ENCODE measurements around the gene ATG2A.

Gene ATG2A

DNA sequence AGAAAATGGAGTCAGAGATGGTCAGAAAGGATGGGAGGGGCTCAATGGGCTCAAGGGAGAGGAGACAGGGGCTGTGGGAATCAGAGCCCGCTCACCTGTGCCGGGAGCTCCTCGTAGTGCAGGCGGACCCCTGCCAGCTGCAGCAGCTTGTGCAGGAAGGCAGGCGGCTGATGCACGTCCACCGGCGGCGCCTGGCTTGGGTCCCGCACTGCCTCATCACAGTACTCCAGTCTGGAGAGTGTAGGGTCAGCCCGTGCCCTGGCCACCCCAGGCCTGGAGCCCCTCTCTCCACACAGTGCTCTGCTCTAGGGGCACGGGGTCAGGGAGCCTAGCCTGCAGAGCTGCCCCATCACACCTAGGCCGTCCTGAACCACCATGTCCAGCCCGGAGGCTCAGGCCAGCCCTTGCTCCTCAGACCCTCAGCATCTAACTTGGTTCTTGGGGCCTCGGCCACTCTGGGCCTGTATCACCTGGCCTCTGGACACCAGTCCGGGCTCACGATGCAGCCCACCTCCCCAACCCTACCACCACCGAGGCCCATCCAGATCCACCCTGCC, 3.8 kb downstream of the ATG2A start:
- TF ChIP-seq, protein P1, sequence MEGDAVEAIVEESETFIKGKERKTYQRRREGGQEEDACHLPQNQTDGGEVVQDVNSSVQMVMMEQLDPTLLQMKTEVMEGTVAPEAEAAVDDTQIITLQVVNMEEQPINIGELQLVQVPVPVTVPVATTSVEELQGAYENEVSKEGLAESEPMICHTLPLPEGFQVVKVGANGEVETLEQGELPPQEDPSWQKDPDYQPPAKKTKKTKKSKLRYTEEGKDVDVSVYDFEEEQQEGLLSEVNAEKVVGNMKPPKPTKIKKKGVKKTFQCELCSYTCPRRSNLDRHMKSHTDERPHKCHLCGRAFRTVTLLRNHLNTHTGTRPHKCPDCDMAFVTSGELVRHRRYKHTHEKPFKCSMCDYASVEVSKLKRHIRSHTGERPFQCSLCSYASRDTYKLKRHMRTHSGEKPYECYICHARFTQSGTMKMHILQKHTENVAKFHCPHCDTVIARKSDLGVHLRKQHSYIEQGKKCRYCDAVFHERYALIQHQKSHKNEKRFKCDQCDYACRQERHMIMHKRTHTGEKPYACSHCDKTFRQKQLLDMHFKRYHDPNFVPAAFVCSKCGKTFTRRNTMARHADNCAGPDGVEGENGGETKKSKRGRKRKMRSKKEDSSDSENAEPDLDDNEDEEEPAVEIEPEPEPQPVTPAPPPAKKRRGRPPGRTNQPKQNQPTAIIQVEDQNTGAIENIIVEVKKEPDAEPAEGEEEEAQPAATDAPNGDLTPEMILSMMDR (IDR thresholded peaks at IDR 0.05; ENCODE audit: low read depth, low read length), result no peak
- DNase-seq, result no peak
- Histone ChIP-seq H3K4me3 (ENCODE audit: low read depth, low read length) (no peak overlapping the region), H3K27ac (no peak overlapping the region), H3K27me3 (ENCODE audit: insufficient read depth, low read depth, severe bottlenecking) (no peaks in the 10 kb centered on the region), H3K36me3 (peaks cover 46% of the 10 kb centered on the region), H3K9me3 (ENCODE audit: severe bottlenecking) (no peaks in the 10 kb centered on the region)

DNA sequence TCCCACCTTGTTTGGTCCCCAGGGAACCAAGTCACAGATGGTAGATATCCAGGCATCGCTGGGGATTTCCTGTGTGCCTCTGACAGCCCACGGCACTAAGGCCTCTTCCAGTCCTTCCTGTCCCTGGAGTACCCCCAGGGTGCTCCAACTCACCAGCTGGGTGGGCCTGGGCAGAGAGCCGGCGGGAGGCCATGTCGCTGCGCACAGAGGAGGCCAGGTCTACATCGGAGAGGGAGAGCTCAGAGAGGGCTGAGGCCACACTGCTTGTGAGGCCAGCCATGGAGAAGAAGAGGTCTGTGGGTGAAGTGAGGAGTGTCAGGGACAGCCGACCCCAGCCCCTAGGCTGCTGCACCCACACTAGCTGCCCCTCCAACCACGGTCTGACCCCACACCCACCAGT, 5.3 kb downstream of the ATG2A start:
- no peak overlapping the region for H3K4me3 ChIP-seq (ENCODE audit: low read depth, low read length)
- no peak for DNase-seq
- no peaks in the 10 kb centered on the region for H3K9me3 ChIP-seq (ENCODE audit: severe bottlenecking)
- no peaks in the 10 kb centered on the region for H3K27me3 ChIP-seq (ENCODE audit: insufficient read depth, low read depth, severe bottlenecking)
- TF ChIP-seq, protein P1 (IDR thresholded peaks at IDR 0.05; ENCODE audit: low read depth, low read length), result no peak
- no peak overlapping the region for H3K27ac ChIP-seq
- peaks cover 53% of the 10 kb centered on the region for H3K36me3 ChIP-seq

DNA sequence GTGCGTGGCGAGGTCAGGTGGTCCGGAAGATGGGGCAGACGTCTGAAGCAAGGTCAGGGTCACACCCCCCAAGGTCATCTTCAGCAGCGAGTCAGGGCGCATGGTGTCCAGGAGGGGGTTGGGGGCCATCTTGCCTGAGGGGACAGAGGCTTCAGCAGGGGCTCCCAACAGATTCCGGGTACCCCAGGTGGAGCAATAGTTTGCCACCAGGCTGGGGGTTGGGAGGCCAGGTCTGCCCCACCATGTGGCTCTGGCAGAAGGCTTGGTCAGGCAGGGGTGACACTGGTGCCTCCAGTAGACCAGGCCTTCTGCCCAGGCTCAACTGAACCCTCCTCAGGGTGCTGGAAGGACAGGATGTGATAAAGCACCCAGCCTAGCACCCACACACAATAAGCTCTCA, 5.9 kb downstream of the ATG2A start:
- TF ChIP-seq, protein P1 (IDR thresholded peaks at IDR 0.05; ENCODE audit: low read depth, low read length), result no peak
- Histone ChIP-seq H3K4me3 (ENCODE audit: low read depth, low read length) (no peak overlapping the region), H3K27ac (no peak overlapping the region), H3K9me3 (ENCODE audit: severe bottlenecking) (no peaks in the 10 kb centered on the region), H3K27me3 (ENCODE audit: insufficient read depth, low read depth, severe bottlenecking) (no peaks in the 10 kb centered on the region), H3K36me3 (peaks cover 54% of the 10 kb centered on the region)
- DNase-seq, result no peak

DNA sequence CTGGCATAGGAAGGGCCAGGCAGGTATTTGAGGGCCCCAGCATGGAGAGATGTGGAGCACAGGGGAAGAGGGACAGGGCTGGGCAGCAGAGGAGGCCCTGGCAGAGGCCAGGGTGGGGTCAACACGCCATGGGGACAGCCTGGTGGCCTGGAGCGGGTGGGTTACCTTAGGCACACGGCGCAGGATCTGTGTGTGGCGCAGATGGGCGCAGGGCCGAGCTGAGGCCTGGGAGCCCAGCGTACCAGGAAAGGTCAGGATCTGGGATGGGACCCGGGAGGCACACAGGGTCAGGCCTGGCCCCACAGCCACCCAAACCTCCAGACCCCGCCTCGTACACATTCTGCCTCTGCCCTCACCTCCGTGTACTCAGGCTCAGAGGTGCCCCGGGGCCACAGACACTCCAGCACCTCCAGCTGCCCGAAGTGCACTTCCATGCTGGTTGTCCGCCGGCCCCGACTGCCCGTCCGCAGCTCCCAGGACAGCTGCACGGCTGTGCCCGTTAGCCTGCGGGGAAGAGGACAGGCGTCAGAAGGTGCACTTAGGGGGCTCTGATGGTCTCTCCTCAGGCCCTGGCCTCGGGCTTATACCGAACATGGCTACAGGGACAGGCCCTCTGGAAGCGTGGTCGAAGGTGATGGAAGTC, 6.4 kb downstream of the ATG2A start:
- no peaks in the 10 kb centered on the region for H3K9me3 ChIP-seq (ENCODE audit: severe bottlenecking)
- no peaks in the 10 kb centered on the region for H3K27me3 ChIP-seq (ENCODE audit: insufficient read depth, low read depth, severe bottlenecking)
- H3K4me3 ChIP-seq (ENCODE audit: low read depth, low read length), result no peak overlapping the region
- no peak overlapping the region for H3K27ac ChIP-seq
- TF ChIP-seq, protein P1 (IDR thresholded peaks at IDR 0.05; ENCODE audit: low read depth, low read length), result no peak
- peaks cover 59% of the 10 kb centered on the region for H3K36me3 ChIP-seq
- no peak for DNase-seq

DNA sequence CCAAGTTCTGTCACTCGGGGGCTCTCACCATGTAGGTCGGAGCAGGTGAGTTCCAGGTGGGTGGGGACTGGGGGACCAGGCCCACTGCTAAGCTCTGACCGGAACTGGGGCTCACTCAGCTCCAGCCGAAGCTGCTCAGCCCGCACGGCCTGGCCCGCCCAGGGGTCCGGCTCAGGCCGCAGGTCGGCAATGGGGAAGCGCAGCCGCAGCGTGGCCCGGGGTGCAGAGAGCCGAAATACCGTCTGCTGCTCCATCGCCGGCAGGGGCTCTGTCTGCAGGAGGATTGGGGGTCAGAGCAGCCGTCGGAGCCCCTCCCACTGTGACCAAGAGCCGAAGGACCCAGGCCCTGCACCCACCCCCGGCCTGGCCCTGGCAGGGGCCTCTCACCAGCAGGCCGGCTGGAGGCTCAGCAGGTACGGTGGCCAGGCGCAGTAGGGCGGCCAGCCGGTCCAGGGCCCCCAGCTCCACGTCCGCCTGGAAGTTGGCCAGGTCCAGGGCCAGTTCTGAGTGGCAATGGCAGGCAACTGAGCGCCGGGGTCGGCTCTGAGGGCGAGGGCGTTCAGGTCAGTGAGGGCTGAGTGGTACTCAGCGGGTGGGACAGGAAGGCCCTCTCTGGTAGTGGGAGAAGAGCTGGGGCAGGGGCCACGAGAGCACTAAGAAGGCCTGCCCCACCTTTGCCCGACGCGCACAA, 7.2 kb downstream of the ATG2A start:
- no peaks in the 10 kb centered on the region for H3K9me3 ChIP-seq (ENCODE audit: severe bottlenecking)
- TF ChIP-seq, protein P1 (IDR thresholded peaks at IDR 0.05; ENCODE audit: low read depth, low read length), result no peak
- no peak for DNase-seq
- no peak overlapping the region for H3K4me3 ChIP-seq (ENCODE audit: low read depth, low read length)
- H3K27me3 ChIP-seq (ENCODE audit: insufficient read depth, low read depth, severe bottlenecking), result no peaks in the 10 kb centered on the region
- peaks cover 66% of the 10 kb centered on the region for H3K36me3 ChIP-seq
- H3K27ac ChIP-seq, result no peak overlapping the region
